Forelimb muscle (tissue), 1 donor: ENCODE data around the gene GPR75. TPM values are rescaled to one million over a fixed set of nuclear protein-coding genes. Genes with fewer than 3 reads are reported as not detected.

Source experiments
- DNase-seq: peaks from one replicate; pipeline ENCODE4 v3.0.0-alpha.2; 2013; ENCODE audit warnings: low read depth
- polyA plus RNA-seq: library from polyadenylated mRNA; unstranded; fragments of 120-200 nt; gene quantifications from one replicate; pipeline ENCODE4 v1.2.1, GENCODE V29; 2013; ENCODE audit not compliant: insufficient read length

GPR75 gene
- polyA plus RNA-seq, result 1.5 TPM

- DNase-seq, result no peak
Observed at GRCh38 chr2:53859206-53860181, at the start of gene GPR75. TSS of gene GPR75 (minus strand) at chr2:53859967. CDS start at chr2:53854756, 5,211 bp downstream.

GRCh38 chr2:53907582-53907981 lies 47.8 kb upstream of the GPR75 start:
- DNase-seq, result no peak

GRCh38 chr2:53905396-53905795 lies 45.6 kb upstream of the GPR75 start:
- no peak for DNase-seq

GRCh38 chr2:53903011-53903410 lies 43.2 kb upstream of the GPR75 start:
- DNase-seq, result no peak

GRCh38 chr2:53901192-53901591 lies 41.4 kb upstream of the GPR75 start:
- DNase-seq, result no peak

GRCh38 chr2:53896864-53897263 lies 37.1 kb upstream of the GPR75 start:
- no peak for DNase-seq

DNA sequence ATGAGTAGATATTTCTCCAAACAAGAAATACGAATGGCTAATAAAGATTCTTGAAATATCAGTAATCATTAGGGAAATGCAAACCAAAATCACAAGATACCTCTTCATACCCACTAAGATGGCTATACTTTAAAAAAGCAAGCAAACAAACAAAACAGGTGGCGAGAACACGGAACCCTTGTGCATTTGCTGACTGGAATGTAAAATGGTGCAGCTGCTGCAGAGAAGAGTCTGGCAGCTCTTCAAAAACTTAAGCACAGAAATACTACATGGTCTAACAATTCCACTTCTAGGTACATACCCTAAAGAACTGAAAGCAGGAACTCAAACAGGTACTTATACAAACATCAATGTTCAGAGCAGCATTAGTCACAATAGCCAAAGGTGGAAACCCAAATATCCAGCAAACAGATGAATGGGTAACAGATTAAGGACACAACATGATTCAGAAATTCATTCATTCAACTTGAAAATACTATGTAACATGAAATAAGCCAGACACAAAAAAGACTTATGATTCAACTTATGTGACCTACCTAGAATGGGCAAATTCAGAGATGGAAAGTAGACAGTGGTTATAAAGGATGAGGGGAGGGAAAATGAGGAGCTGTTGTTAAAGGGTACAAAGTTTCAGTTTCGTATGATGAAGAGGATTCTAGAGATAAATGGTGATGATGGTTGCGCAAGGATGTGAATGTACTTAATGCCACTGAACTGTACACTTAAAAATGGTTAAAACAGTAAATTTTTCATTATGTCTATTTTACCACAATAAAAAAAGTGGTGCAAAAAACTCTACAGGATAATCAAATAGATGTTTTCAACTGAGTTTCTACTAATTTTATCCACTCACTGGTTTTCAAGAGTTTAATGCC lies 26.9 kb upstream of the GPR75 start:
- no peak for DNase-seq

- DNase-seq, result no peak
Observed at GRCh38 chr2:53884883-53885282, 25.1 kb upstream of the GPR75 start.

- no peak for DNase-seq
Observed at GRCh38 chr2:53881986-53882385, 22.2 kb upstream of the GPR75 start.

- DNase-seq, result no peak
Observed at GRCh38 chr2:53881360-53881759, 21.6 kb upstream of the GPR75 start.

DNA sequence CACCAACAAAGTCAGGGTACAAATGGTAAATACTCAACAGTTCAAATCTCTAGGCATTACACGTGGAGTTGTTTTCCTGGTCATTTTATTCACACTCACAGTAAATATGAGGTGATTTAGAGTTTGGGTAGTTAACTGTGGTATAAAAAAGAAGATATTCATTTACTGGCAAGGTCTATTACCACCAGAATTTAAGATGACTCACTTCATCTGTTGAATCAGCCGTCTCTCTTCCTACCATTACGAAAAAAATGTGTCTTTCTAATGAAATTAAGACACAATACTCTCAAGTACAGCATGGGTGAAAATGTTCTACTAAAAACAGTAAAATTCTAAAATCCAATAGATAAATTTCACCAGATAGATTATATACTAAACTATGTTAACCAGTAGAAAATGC lies 21.0 kb upstream of the GPR75 start:
- no peak for DNase-seq

DNA sequence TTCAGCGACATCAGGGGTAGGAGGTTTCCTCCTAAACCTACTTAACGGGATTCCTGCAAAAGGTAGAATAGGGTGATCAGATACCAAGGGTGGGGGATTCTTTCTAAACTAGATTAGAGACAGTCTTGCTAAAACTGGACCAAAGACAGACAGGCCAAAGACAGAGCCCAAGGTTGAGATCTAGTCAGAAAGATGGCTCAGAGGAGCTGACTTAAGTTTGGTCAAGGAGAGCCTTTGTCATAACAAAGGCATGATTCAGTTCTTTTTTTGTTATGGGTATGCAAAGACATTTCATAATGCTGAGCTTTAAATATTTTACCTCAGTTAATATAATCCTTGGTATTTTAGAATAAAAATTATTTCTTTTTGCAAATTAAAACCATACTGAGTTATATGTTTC lies 17.8 kb upstream of the GPR75 start:
- no peak for DNase-seq

DNA sequence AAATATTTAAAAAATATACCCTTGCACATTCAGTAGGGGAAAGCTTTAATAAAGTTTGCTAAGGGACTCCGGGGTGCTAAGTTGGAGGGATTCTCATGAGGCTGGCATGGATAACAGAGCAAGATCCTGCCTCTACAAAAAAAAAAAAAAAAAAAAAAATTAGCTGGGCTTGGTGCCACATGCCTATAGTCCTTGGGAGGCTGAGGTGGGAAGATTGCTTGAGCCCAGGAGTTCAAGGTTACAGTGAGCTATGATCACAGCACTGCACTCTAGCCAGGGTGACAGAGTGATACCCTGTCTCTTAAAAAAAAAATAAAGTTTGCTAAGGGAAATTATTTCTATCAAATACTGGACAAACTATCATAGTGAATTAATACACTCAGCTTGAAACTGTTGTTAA lies 17.3 kb upstream of the GPR75 start:
- DNase-seq, result no peak

GRCh38 chr2:53874401-53874950 lies 14.7 kb upstream of the GPR75 start:
- DNase-seq, result no peak

- no peak for DNase-seq
Observed at GRCh38 chr2:53867773-53868172, 8.0 kb upstream of the GPR75 start.

DNA sequence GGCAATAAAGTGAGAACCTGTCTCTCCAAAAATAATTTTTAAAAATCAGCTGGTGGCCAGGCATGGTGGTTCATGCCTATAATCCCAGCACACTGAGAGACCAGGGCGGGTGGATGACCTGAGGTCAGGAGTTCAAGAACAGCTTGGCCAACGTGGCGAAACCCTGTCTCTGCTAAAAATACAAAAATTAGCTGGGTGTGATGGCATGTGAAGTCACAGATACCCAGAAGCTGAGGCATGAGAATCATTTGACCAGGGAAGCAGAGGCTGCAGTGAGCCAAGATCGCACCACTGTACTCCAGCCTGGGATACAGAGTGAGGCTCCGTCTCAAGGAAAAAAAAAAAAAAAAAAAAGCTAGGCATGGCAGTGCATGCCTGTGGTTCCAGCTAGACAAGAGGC lies 7.4 kb upstream of the GPR75 start:
- DNase-seq, result no peak

GRCh38 chr2:53865962-53866361 lies 6.2 kb upstream of the GPR75 start:
- DNase-seq, result no peak

- no peak for DNase-seq
Observed at GRCh38 chr2:53865264-53865663, 5.5 kb upstream of the GPR75 start.

GRCh38 chr2:53863538-53864227 lies 3.9 kb upstream of the GPR75 start:
- no peak for DNase-seq

DNA sequence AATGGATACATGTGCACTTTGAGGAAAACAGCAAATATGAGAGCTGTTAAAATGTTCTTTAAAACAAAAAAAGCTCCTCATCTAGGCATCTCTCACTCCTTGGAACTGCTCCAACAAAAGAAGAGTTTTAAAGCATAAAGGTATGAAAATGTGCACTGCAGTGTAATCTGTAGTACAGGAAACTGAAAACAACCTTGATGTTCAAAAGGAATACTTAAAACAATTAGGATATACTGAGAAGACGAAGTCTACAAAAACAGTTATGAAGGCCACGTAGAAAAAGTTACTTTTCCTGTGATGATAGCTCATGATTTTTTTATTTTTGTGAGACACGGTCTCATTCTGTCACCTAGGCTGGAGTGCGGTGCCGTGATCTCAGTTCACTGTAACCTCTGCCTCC lies 2.1 kb upstream of the GPR75 start:
- no peak for DNase-seq

DNA sequence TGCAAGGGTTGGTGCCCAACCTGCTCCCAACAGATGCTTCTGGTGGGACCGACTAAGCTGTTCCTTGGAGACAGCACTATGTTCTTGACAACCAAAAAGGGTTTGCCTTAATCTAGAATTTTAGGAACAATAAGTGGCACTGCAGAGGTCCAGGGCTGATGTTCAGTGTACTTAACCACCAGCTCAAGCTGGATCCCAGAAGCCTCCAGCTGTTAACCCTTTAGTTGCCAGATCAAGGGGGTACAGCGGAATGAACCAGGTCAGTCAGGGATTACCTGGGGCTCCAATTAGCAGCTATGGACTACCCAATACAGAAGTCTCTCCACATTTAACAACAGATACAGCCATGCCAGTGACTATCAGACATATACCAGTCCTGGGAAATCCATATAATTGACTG lies 3.5 kb downstream of the GPR75 start:
- no peak for DNase-seq

GRCh38 chr2:53854678-53855077 lies 5.1 kb downstream of the GPR75 start:
- no peak for DNase-seq
